Measurements from ENCODE around the gene CDH20.

DNA sequence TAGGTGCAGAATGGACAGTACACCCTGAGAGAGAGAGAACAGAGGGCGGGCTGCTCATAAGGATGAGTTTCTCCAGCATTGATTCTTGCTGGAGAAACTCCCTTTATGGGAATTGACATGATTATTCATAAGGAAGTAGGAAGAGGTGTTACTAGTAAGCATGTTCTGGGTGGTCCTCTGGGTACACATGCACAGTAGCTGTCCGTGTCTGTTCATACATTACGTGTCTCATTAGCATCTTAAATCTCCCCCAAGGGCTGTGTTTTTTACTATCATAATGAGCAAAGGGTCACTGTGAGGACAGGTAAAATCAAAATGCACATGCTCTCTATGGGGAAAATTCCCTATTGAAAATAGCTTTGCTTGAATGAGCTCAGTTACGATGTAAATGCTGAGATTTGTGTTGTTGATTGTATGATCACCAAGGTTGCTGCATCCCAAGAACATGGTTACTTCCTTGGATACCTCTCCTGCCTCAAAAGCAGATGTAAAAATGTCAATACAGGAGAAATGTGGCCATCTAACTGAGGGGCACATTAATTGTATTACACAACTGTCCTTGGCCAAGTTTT is 238.9 kb downstream of the CDH20 start:
- TF ChIP-seq ZNF530 (CRISPR knock-in tag; IDR thresholded peaks at IDR 0.05; ENCODE audit: low read depth) (no peak), CTCF (CRISPR knock-in tag; IDR thresholded peaks at IDR 0.05) (no peak), EZH2 (conservative IDR thresholded peaks at IDR 0.05; ENCODE audit: low read depth, low read length) (no peak), CREB1 (IDR thresholded peaks at IDR 0.05) (no peak), CREB1 (CRISPR knock-in tag; IDR thresholded peaks at IDR 0.05) (no peak), ZSCAN5A (CRISPR knock-in tag; IDR thresholded peaks at IDR 0.05; ENCODE audit: borderline replicate concordance) (no peak), POLR2AphosphoS5 (IDR thresholded peaks at IDR 0.05; ENCODE audit: low read depth, low read length) (no peak), HMG20A (CRISPR knock-in tag; IDR thresholded peaks at IDR 0.05; ENCODE audit: borderline replicate concordance) (no peak)
- TF ChIP-seq, protein P1, sequence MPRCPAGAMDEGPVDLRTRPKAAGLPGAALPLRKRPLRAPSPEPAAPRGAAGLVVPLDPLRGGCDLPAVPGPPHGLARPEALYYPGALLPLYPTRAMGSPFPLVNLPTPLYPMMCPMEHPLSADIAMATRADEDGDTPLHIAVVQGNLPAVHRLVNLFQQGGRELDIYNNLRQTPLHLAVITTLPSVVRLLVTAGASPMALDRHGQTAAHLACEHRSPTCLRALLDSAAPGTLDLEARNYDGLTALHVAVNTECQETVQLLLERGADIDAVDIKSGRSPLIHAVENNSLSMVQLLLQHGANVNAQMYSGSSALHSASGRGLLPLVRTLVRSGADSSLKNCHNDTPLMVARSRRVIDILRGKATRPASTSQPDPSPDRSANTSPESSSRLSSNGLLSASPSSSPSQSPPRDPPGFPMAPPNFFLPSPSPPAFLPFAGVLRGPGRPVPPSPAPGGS (CRISPR knock-in tag; IDR thresholded peaks at IDR 0.05): no peak
- TF ChIP-seq, protein P2, sequence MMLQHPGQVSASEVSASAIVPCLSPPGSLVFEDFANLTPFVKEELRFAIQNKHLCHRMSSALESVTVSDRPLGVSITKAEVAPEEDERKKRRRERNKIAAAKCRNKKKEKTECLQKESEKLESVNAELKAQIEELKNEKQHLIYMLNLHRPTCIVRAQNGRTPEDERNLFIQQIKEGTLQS (CRISPR knock-in tag; IDR thresholded peaks at IDR 0.05): no peak
